ENCODE data around the gene COQ3.

The COQ3 gene, protein sequence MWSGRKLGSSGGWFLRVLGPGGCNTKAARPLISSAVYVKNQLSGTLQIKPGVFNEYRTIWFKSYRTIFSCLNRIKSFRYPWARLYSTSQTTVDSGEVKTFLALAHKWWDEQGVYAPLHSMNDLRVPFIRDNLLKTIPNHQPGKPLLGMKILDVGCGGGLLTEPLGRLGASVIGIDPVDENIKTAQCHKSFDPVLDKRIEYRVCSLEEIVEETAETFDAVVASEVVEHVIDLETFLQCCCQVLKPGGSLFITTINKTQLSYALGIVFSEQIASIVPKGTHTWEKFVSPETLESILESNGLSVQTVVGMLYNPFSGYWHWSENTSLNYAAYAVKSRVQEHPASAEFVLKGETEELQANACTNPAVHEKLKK

DNA sequence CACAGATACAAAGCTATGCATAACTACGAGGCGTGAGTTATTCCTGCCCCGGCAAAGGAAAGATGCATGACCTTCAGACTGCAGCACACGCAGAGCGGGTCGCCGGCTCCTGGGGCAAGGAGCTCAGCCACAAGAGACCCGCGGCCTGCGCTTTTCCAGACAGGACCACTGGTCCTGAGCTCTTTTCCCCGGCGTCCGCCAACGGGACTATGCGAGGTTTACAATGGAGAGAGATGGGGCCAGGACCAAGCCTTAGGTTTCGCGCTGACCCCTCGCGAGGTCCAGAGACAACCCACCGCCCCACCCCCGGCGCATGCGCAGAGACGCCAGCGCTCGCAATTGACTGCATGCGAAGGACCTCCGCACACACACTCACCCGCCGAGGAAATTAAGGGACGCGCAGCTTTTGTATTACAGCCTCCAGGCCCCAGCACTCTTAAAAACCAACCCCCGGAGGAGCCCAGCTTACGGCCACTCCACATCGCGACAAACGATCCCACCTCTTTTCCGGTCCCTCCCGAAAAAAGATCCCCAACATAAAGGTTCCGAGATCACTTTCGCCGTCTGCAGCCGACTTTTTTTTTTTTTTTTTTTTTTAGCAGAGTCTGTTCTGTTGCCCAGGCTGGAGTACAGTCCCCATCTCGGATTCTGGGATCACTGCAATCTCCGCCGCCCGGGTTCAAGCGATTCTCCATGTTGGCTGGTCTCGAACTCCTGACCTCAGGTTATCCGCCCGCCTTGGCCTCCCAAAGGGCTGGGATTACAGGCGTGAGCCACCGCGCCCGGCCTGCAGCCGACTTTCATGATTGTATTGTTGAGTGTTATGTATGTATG, at the start of gene COQ3:
TSS of gene COQ3 (minus strand) at position 498 of the 834 bp plus-strand sequence. CDS start at position 482, 16 bp downstream.
- DNase-seq: peak; percentile 54 to 59

DNA sequence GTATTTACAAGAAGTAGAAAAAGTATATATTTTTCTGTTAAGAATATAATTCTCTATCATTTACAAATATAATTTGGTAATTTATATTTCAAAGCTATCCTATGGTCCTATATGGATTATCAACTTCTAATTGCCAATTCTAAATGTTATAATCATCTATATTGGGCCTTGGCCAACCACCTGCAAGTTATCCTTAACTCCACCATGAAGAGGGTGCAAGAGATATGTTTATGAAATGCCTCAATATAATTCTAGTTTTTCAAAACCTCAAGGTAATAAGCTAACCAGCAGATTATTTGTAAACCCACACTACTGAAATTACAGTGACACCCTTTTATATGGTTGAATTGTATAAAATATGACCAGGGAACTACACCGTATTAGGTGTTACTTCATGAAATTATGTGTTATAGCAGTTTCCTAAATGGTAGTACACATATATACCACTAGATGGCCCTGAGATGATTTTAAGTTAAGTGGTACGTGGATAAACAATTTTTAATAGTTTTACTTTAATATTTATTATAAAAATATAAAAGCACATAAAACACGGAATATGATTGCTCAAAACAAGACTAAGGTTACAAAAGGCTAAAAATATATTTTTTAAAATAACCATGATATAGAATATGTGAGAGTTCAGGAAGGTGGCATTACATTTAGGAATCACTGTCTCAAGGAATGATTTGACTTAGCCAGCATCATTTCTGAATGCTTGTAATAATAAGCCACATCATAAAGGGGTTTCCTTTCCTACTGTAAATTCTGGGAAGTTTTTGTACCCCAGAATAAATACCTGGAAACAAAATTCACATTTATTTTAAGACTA, 40.9 kb upstream of the COQ3 start:
- no peak for DNase-seq

DNA sequence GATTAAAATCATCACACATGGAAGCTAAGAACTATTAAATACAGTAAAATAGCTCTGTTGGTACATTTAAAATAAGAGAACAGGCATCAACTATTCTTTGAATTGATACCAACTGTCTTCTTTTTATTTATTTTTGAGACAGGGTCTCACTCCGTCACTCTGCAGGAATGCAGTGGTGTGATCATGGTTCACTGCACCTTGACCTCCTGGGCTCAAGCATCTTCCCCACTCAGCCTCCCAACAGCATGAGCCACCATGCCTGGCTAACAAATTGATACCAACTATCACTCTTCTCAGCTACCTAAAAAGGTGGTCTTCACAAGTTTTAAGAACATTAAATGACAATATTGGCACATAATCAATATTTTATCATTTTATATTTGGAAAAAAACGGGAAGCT, 38.9 kb upstream of the COQ3 start:
- no peak for DNase-seq

DNA sequence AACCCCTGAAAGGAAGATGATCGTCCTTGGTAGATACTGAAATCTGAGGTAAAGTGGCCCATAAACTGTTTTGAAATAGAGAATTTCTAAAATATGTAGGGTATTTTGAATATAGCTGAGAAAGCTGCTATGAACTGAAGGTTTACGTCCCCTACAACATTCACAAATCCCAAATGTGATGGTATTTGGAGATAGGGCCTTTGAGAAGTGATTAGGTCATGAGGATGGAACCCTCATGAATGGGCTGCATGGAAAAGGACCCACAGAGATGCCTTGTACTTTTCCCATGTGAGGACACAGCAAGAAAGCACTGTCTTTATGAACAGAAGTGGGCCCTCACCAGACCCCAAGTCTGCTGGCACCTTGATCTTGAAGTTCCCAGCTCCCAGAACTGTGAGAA, 37.9 kb upstream of the COQ3 start:
- no peak for DNase-seq

DNA sequence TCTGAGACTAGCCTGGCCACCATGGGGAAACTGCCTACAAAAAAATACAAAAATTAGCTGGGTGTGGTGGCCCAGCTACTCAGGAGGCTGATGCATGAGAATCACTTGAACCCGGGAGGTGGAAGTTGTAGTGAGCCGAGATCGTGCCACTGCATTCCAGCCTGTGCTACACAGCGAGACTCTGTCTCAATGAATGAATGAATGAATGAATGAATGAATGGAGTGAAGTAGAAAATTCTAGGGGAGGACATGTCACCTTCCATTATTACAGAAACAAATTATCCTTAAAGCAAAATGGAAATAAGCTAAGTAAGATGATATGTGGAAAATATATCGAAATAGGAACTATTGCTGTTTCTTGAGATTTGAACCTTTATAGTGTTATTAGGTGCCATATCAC, 34.0 kb upstream of the COQ3 start:
- no peak for DNase-seq

DNA sequence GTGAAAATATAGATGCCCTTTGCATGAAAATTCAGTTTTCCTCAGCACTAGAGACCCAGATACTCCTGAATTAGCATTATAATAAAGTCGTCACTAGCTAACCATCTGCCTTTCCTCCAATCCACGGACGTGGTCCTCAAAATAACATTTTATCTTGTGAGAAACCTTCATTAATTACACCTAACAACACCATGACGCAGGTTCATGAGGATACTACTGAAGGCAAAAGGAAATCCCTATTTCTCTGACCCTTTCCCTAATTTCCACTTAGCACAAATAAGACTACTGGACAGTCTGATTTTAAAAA, 32.4 kb upstream of the COQ3 start:
- no peak for DNase-seq

DNA sequence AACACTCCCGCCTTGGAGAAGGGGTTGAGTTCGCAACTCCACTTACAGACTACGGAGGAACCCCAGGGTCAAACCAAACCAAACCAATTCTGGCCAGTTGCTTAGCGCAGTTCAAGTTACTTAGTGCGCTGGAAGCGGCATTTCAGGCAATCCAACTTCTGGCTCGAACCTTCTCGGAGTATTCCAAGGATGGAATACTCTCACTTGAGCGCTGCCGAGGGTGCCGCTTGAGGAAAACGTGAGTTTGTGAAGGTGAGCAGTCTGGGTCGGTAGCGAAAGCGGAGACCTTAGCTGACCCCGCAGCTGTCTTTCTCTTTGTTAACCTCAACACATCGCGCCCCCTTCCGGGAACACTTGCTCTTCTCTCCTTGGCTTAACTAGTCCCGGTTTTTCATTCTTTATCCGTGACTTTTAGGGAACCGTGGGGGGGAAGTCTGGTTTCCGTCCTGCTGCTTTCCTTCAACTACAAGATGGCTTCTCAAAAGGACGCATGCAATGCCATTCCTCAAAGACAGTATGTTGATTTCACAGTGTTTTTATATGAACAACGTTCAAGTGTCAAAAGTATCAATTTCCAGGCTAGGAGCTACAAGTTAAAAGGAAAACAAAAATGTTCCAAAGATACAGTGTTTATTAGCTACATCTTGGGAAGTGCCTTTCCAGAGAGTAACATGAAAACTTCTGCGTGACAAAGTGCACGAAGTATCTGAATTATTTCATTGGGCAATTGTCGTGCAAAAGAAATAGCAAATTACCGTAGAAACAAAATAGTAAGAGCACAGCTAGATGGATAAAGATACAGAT, 31.9 kb upstream of the COQ3 start:
- peak; percentile 63 to 66 for DNase-seq

DNA sequence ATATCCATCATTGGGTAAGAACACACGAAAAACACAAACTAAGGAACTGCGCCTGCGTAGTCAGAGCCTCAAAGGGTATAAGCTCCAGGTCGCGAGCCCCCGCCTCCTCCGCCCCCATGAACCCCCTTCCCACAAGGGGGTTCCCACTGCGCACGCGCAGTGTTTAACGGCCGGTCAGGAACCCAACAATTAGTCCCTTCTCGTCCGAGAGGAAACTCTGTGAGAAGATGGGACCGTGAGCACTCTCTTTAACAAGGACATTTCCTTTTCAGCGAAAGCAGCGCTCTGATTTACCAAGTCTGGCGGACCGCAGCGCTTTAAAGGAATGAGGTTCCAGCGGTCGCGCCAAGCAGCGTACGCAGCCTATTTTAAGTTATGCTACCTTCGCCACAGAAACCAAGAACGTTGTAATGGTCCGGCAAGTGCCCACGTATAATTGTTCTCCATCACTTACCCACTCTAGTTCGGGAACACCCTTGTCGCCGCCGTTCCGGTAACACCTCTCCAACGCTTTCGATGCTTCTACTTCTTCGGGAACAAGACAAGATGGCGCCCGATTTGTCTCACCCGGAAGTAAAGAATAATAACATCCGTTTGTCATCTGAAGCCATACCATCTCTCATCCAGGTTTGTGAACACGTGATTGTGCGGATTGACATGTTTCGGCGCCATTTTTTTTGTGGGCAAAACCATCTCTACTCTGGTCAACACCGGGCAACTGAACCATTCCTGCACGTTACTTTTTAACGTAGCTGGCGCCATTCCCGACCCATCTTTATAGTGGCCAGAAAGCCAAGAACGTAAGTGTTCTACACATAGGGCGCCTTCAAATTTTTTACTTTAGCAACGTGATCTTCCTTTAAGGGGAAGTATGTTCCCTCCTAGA, 31.0 kb upstream of the COQ3 start, which contains the start of gene PNISR:
TSS of gene PNISR (minus strand) at position 548 of the 886 bp plus-strand sequence. CDS start 10,649 bp downstream, outside the sequence.
- DNase-seq: peak; percentile 87 to 91

DNA sequence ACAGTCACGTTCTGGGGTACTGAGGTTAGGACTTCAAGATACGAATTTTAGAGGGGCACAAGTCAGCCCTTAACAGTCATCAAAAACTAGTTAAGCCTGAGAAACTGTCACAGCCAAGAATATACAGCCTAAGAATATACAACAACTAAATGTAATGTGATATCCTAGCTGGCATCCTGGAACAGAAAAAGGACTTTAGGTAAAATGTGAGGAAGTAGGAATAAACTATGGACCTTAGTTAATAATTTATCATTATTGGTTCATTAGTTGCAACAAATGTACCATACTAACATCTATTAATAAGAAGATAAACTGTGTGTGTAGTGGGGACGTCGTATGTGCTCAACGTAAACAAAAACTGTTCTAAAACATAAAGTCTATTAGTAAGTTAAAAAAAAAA, 30.0 kb upstream of the COQ3 start:
- DNase-seq: no peak

DNA sequence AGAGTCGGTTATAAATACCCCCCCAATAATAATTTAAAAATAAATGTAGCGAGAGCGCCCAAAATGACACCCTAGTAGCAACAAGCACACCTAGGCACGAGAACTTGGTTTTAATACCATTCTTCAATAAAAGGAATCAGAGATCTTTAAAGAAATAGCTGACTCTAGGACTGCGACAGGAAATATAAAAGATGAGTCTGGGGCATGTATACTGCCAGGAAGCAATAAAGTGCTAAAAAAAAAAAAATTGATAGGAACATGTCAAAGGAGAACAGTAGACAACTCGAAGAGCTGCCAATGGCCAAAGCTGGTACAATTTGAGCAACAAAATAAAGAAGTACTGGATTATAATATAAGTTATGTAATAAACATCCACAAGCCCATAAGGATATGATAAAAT, 28.9 kb upstream of the COQ3 start:
- no peak for DNase-seq

DNA sequence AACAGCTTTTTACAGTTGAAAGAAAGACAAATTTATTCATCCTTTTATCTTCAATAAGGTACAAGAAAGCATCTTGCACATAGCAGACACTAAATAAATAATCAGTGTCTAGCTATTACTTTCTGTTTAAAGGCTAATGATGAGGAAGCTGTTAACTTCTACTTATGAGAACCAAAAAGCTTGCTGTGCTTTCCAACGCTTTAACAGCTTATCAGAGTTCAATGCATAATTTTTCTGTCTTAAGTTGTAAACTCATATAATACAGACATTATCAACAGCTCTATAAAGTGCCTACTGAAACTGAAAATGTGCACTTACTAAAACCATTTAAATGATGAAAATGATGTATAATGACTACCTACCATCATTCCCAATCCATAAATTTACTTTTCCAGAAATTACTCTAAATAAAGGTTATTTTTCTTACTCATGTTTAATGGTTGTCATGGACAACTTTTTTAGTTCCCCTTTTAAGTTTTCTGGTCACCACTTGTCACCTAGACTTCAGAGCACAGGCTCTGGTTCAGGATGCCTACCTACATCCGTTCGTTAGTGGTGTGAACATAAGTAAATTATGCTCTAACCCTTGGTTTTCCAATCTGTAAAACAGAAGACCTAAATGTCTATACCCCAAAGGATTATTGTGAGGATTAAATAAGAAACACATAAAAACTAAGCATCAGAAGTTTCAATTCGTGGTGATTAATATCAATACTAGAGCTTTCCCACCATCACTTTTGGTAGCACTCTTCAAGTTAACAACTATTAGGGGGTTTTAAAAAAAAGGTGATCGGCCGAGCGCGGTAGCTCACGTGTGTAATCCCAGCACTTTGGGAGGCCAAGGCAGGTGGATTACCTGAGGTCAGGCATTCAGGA, 23.1 kb upstream of the COQ3 start:
- DNase-seq: no peak

DNA sequence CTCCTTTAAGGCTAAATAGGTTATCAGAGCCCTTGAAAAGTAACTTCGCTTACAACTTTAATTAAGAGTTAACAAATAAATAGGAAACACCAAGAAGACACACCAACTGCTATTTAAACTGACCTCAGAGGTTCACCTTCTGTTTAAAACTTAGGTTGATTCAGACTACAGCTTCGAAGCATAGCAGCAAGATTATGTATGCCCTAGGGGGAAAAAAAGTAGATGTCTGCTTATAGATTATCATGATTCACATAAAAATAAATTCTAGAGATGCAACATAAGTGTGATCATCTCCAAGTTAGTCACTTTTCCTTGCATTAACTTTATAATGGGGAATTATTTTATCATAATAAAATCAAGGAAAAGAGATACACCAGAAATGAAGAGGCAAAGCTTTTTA, 22.2 kb upstream of the COQ3 start:
- DNase-seq: no peak

DNA sequence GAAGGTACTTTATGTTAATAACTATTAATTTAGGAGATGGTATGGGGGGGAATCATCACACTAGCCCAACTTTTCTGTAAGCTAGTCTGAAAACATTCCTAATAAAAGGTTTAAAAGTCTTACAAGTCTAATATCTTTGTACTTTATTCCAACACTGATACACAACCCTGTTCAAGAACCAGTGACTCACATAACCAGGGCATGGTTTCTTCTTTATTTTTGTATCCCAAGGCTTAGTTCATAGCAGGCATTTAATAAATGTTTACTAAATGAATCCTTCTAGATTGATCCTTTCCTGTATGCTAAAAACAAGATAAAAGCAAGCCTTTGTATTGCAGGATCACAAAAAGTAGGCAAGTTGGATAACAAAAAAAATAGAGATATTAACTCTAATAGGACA, 21.5 kb upstream of the COQ3 start:
- DNase-seq: no peak

DNA sequence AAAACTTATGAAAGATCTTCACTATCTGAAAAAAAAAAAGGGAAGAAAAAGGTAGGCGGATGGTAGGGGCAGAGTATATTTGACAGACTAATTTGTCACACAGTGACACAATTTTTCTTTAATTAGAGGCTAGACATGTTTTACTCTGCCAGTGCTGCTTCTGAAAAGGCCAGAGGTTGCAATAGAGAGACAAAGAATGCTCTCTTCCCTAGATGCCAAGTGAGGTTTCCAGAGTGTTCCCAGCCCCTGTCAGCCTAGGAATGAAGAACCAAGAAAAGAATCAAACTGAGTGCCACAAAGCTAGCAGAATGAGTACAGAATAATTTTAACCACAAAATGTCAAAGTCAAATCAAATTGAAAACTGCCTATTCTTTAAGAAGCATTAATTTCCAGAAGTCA, 18.1 kb upstream of the COQ3 start:
- no peak for DNase-seq

DNA sequence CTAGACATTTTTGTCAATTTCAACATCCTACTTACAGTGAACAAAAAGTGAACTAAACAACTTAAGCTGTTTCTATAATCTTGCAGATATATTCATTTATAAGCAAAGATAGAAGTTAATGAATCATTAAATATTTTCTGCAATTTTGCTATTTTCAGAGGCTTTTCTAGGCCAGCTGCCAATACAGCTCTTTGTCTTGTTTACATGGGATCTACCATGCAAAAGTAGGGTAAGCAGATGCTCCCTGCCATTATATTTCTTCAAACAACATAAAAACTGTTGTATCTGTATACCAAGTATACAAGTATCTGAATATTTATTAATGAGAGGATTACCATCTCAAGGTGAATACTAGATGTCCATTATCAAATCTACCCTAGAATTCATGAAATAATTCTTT, 15.7 kb upstream of the COQ3 start:
- no peak for DNase-seq

DNA sequence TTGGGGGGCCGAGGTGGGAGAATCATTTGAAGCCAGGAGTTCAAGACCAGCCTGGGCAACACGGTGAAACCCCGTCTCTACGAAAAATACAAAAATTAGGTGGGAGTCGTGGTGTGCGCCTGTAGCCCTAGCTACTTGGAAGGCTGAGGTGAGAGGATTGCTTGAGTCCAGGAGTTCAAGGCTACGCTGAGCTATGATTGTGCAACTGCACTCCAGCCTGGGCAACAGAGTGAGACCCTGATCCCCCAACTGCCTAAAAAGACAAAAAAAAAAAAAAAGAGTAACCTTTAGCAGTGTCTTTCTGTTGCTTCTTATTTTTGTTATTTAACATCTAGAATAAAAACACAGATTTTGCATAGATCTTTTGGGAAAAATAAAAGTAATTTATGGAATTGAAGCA, 13.1 kb upstream of the COQ3 start:
- DNase-seq: no peak

DNA sequence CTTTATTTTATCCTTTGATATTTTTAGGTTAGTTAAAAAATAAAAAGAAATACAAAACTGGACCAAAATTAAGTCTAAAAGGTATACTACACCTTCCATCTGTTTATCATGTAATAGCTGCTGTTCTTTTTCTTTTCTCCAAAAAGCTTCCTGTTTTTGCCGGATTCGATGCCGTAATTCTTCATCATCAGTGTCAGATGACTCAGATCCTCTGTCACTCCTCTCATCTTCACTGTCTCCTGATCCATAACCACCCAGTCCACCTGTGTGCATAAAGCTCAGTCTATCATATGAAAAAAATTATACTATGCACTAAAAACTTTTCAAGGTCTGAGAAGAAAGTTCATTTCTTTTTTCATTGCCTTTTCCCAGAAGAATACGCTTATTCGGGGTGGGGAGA, 8.5 kb upstream of the COQ3 start:
- DNase-seq: no peak

DNA sequence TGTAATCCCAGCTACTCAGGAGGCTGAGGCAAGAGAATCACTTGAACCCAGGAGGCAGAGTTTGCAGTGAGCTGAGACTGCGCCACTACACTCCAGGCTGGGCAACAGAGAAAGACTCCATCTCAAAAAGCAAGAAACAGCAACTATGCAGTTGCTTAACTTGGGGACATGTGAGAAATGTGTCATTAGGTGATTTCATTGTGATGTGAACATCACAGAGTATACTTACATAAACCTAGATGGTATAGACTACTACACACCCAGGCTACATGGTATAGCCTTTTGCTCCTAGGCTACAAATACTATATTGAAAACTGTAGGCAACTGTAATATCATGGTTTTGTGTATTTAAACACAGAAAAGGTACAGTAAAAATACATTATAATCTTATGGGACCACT, 3.3 kb upstream of the COQ3 start:
- no peak for DNase-seq

DNA sequence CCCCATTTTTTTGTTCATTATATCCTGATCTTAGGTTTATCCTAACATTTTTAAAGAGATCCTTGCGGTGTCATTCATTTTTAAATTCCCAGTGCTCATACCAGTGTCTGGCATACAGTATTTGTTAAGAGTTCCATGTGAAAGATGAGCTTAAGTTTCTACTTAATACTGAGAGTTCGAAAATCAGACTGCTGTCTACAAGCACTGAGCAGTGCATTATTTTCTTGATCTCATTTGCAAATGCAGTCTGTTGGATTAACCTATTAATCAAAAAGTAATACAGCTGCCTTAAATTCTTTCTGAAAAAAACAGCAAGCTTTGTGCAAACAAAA, 663 bp downstream of the COQ3 start:
- no peak for DNase-seq

DNA sequence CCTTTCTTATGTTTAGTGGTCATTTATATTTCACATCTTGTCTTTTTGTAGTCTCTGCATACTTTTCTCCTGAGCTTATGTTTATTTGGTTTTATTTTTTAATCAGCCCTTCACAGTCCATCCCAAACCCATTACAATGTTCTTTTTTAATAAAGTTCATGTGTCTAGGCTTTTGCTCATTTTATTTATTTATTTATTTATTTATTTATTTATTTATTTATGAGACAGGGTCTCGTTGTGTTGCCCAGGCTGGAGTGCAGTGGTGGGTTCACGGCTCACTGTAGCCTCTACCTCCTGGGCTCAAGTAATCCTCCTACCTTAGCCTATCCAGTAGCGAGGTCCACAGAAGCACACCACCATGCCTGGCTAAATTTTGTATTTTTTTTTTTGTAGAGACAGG, 3.1 kb downstream of the COQ3 start:
- DNase-seq: no peak

DNA sequence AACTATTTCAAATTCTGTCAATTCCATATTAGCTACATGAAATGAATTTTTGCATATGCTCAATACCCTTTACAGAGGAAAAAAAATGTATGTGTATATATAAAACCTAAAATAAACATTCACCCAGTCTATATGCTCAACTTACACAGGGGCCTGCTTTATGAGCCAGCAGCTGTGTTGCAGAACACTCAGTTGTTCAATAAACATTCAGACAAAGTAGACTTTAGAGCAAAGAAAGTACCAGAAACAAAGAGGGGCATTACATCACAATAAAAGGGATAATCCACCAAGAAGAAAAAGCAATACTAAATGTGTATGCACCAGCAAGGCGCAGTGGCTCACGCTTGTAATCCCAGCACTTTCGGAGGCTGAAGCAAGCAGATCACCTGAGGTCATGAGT, 9.5 kb downstream of the COQ3 start:
- DNase-seq: no peak
